Activated T-cell treated with anti-CD3 and anti-CD28 coated beads, Interleukin-2, amount 50 U/mL, for 72 hours (primary cell): ENCODE results near the gene BBLN. TPM values are rescaled to one million over a fixed set of nuclear protein-coding genes. Genes with fewer than 3 reads are reported as not detected.

Experiments used
- total RNA-seq, 2 donors: library from RNA; stranded (reverse); gene quantifications; one replicate each; pipeline ENCODE4 v1.2.3, GENCODE V29; 2022

BBLN gene
- total RNA-seq, 2 donors from 2014 or later = 72.9 to 81.4 TPM

Other genes with a start within 250 kb of the BBLN start
- gene ST6GALNAC4, start 243.2 kb upstream of the BBLN start, total RNA-seq = 10 to 100 TPM; 28.1 to 30.5 TPM
- 1 to 10 TPM; 4.4 to 6.4 TPM for gene PIP5KL1, start 229.5 kb upstream of the BBLN start, total RNA-seq
- gene DPM2, start 222.4 kb upstream of the BBLN start, total RNA-seq = 10 to 100 TPM; 44.2 to 51.1 TPM
- gene EEIG1, start 179.3 kb upstream of the BBLN start, total RNA-seq = 10 to 100 TPM; 59.2 to 75.1 TPM
- gene NAIF1, start 92.9 kb upstream of the BBLN start, total RNA-seq = 10 to 100 TPM; 11.9 to 17.9 TPM
- 10 to 100 TPM in 1 of 2 donors, 1 to 10 TPM in 1; 9.7 to 11.2 TPM for gene SLC25A25, start 92.0 kb upstream of the BBLN start, total RNA-seq
- 10 to 100 TPM; 23.5 to 27.5 TPM for gene PTGES2, start 32.5 kb upstream of the BBLN start, total RNA-seq
- not detected for gene LCN2, start 10.8 kb upstream of the BBLN start, total RNA-seq
- 100 to 1,000 TPM; 161 to 203 TPM for gene CIZ1, start 31.3 kb downstream of the BBLN start, total RNA-seq
- 1 to 10 TPM in 1 of 2 donors, under 1 TPM in 1; 0.86 to 2.4 TPM for gene DNM1, start 43.1 kb downstream of the BBLN start, total RNA-seq
- 10 to 100 TPM; 44.9 to 54.4 TPM for gene GOLGA2, start 115.7 kb downstream of the BBLN start, total RNA-seq
- 10 to 100 TPM; 20.1 to 25.4 TPM for gene SWI5, start 116.0 kb downstream of the BBLN start, total RNA-seq
- gene TRUB2, start 162.2 kb downstream of the BBLN start, total RNA-seq = 10 to 100 TPM; 17.6 to 24.4 TPM
- 10 to 100 TPM; 29.4 to 35.8 TPM for gene COQ4, start 162.6 kb downstream of the BBLN start, total RNA-seq
- gene SLC27A4, start 180.3 kb downstream of the BBLN start, total RNA-seq = 10 to 100 TPM; 10.2 to 10.8 TPM
- 10 to 100 TPM; 62.8 to 69.3 TPM for gene URM1, start 211.1 kb downstream of the BBLN start, total RNA-seq